ENCODE results near the gene TTF2.

DNA sequence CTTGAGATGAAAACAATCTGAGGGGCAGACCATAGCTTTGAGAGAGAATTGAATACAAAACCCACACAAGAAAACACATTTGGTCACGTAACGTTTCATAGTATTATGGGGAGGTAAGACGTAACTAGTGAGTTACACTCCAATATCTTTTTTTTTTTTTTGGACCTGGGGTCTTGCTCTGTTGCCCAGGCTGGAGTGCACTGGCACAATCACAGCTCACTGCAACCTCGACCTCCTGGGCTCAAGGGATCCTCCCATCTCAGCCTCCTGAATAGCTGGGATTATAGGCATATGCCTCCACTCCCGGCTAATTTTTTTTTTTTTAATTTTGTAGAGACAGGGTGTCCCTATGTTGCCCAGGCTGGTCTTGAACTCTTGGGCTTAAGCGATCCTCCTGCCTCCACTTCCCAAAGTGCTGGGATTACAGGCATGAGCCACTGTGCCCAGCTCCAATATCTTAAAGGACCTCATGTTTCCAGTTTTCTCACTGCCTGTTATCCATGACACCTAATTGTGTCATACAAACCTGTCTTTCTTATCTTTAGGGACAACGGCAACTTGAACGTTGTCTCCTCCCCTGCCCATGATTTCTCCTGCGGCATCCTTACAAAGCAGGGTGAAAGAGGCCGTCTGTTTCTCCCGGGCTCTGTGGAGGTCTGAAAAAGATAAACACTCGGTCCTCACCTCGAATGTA lies 56.1 kb downstream of the TTF2 start:
- TF ChIP-seq POLR2AphosphoS5 (IDR thresholded peaks at IDR 0.05; ENCODE audit: low read depth) = no peak
- no peak for TF ChIP-seq EZH2 (IDR thresholded peaks at IDR 0.05; ENCODE audit: low read depth, unreplicated experiment)
- TF ChIP-seq, protein P1, sequence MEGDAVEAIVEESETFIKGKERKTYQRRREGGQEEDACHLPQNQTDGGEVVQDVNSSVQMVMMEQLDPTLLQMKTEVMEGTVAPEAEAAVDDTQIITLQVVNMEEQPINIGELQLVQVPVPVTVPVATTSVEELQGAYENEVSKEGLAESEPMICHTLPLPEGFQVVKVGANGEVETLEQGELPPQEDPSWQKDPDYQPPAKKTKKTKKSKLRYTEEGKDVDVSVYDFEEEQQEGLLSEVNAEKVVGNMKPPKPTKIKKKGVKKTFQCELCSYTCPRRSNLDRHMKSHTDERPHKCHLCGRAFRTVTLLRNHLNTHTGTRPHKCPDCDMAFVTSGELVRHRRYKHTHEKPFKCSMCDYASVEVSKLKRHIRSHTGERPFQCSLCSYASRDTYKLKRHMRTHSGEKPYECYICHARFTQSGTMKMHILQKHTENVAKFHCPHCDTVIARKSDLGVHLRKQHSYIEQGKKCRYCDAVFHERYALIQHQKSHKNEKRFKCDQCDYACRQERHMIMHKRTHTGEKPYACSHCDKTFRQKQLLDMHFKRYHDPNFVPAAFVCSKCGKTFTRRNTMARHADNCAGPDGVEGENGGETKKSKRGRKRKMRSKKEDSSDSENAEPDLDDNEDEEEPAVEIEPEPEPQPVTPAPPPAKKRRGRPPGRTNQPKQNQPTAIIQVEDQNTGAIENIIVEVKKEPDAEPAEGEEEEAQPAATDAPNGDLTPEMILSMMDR (conservative IDR thresholded peaks at IDR 0.05; ENCODE audit: low read depth in 2 of 2) = no peak
- TF ChIP-seq CREB1 (CRISPR knock-in tag; IDR thresholded peaks at IDR 0.05; ENCODE audit: low read depth) = no peak
- no peak for TF ChIP-seq NANOG (IDR thresholded peaks at IDR 0.05; ENCODE audit: borderline replicate concordance)
- TF ChIP-seq, protein P2, sequence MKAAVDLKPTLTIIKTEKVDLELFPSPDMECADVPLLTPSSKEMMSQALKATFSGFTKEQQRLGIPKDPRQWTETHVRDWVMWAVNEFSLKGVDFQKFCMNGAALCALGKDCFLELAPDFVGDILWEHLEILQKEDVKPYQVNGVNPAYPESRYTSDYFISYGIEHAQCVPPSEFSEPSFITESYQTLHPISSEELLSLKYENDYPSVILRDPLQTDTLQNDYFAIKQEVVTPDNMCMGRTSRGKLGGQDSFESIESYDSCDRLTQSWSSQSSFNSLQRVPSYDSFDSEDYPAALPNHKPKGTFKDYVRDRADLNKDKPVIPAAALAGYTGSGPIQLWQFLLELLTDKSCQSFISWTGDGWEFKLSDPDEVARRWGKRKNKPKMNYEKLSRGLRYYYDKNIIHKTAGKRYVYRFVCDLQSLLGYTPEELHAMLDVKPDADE (IDR thresholded peaks at IDR 0.05) = no peak
- TF ChIP-seq EZH2phosphoT487 (IDR thresholded peaks at IDR 0.05; ENCODE audit: unreplicated experiment) = no peak
